Mesendoderm (in vitro differentiated cells): ENCODE measurements around the gene KNOP1.

Source experiments
- DNase-seq: peaks from one replicate; pipeline ENCODE4 v3.0.0; 2013
- H2AK5ac ChIP-seq: 2 replicates; pipeline ENCODE4 v1.6.1; 2013; ENCODE audit warnings: low read length, inconsistent platforms
- H2BK120ac ChIP-seq: 2 replicates; pipeline ENCODE4 v1.6.1; 2013; ENCODE audit warnings: low read depth, mild to moderate bottlenecking, low read length, moderate library complexity, mixed read lengths
- H2BK15ac ChIP-seq: replicated peaks from 2 replicates; pipeline ENCODE4 v1.6.1; 2013; ENCODE audit warnings: low read depth, mild to moderate bottlenecking, moderate library complexity
- H2BK5ac ChIP-seq: 2 replicates; pipeline ENCODE4 v1.6.1; 2013; ENCODE audit warnings: low read length, inconsistent platforms
- H3K18ac ChIP-seq: 2 replicates; pipeline ENCODE4 v1.6.1; 2013; ENCODE audit warnings: mild to moderate bottlenecking, low read length, mixed read lengths
- H3K23ac ChIP-seq: one replicate; pipeline ENCODE4 v1.6.1; 2013; ENCODE audit warnings: low read length
- H3K27ac ChIP-seq: 2 replicates; pipeline ENCODE4 v1.5.1; 2013; ENCODE audit warnings: low read depth, mild to moderate bottlenecking, inconsistent platforms, low read length, moderate library complexity
- H3K27me3 ChIP-seq: 2 replicates; pipeline ENCODE4 v1.6.1; 2013; ENCODE audit warnings: low read length, control low read depth, mild to moderate bottlenecking, inconsistent platforms; ENCODE audit not compliant: insufficient read depth, poor library complexity
- H3K36me3 ChIP-seq: 2 replicates; pipeline ENCODE4 v1.6.1; 2013; ENCODE audit warnings: low read length, inconsistent platforms; ENCODE audit not compliant: control insufficient read depth, insufficient read depth
- H3K4ac ChIP-seq: one replicate; pipeline ENCODE4 v1.6.1; 2013; ENCODE audit warnings: low read depth, mild to moderate bottlenecking, low read length, moderate library complexity
- H3K4me1 ChIP-seq: 2 replicates; pipeline ENCODE4 v1.6.1; 2013; ENCODE audit warnings: low read depth, low read length, inconsistent platforms; ENCODE audit not compliant: control insufficient read depth
- H3K4me2 ChIP-seq: 2 replicates; pipeline ENCODE4 v1.6.1; 2013; ENCODE audit warnings: low read length
- H3K4me3 ChIP-seq: 2 replicates; pipeline ENCODE4 v1.5.1; 2013; ENCODE audit warnings: mild to moderate bottlenecking, low read length
- H3K56ac ChIP-seq: one replicate; pipeline ENCODE4 v1.6.1; 2013; ENCODE audit warnings: low read length
- H3K79me1 ChIP-seq: 2 replicates; pipeline ENCODE4 v1.6.1; 2013; ENCODE audit warnings: low read length, inconsistent platforms
- H3K79me2 ChIP-seq: 2 replicates; pipeline ENCODE4 v1.6.1; 2013; ENCODE audit warnings: mild to moderate bottlenecking, low read length; ENCODE audit not compliant: control insufficient read depth, insufficient read depth
- H3K9ac ChIP-seq: 2 replicates; pipeline ENCODE4 v1.6.1; 2013; ENCODE audit warnings: low read length, inconsistent platforms
- H4K5ac ChIP-seq: one replicate; pipeline ENCODE4 v1.6.1; 2013; ENCODE audit warnings: low read length
- H4K8ac ChIP-seq: one replicate; pipeline ENCODE4 v1.6.1; 2013; ENCODE audit warnings: low read depth, mild to moderate bottlenecking, control low read depth, low read length, moderate library complexity
- whole genome bisulfite sequencing: extraction: QIAGEN DNeasy Blood & Tissue Kit; methylation state at CpG from one replicate; pipeline ENCODE4 v1.1.7; 2013; ENCODE audit warnings: low lambda C conversion rate, missing lambda C conversion rate; ENCODE audit not compliant: insufficient coverage; ENCODE audit errors: extremely low coverage; 5-methylcytosine and 5-hydroxymethylcytosine counted together

Gene KNOP1

DNA sequence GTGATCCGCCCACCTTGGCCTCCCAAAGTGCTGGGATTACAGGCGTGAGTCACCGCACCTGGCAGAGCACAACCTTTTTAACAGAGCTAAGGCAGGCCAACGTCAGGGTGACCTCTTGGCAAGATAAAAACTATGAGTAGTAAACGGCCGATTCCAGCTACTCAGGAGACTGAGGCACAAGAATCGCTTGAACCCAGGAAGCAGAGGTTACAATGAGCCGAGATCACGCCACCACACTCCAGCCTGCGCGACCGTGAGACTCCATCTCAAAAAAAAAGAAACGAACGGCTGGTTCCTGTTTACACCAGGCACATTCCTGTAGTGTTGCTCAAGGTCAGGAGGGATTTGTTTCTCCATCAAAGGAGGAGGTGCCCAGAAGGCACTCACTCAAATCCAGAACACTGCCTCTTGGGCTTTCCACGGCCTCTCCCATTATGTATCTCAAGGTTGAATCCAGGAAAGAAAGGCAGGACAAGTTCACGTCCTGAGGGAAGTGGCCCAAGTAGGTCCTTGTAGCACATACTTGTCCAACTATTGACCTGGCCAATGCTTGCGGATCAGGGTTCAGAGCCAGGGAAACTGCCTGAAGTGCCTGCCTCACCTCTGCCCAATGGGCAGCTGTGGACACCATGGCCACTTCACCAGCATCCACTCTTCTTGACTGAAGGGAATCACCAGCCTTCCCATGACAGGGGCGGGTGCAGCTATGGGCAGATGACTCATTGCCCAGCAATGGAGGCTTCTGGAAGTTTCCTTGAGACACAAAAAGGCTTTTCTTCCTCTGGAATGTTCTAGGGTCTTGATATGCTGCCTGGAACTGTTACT, 13.5 kb downstream of the KNOP1 start:
- H3K4me3 ChIP-seq, result no peak overlapping the region
- H3K27me3 ChIP-seq, result no peaks in the 10 kb centered on the region
- no peak overlapping the region for H3K4me2 ChIP-seq
- no peak overlapping the region for H3K4ac ChIP-seq
- H2AK5ac ChIP-seq, result no peak overlapping the region
- peaks cover 13% of the 10 kb centered on the region for H3K36me3 ChIP-seq
- H4K5ac ChIP-seq, result no peak overlapping the region
- WGBS, result no CpG with 5 or more reads among the region's 18 CpGs
- no peak overlapping the region for H2BK15ac ChIP-seq
- H3K79me1 ChIP-seq, result peaks cover 28% of the 10 kb centered on the region
- no peak overlapping the region for H2BK120ac ChIP-seq
- H3K23ac ChIP-seq, result no peak overlapping the region
- H2BK5ac ChIP-seq, result no peak overlapping the region
- no peak overlapping the region for H3K18ac ChIP-seq
- H3K4me1 ChIP-seq, result peaks cover 2% of the 10 kb centered on the region
- H3K56ac ChIP-seq, result no peak overlapping the region
- DNase-seq, result no peak
- H4K8ac ChIP-seq, result no peak overlapping the region
- peaks cover 23% of the 10 kb centered on the region for H3K79me2 ChIP-seq
- no peak overlapping the region for H3K27ac ChIP-seq
- H3K9ac ChIP-seq, result no peak overlapping the region

DNA sequence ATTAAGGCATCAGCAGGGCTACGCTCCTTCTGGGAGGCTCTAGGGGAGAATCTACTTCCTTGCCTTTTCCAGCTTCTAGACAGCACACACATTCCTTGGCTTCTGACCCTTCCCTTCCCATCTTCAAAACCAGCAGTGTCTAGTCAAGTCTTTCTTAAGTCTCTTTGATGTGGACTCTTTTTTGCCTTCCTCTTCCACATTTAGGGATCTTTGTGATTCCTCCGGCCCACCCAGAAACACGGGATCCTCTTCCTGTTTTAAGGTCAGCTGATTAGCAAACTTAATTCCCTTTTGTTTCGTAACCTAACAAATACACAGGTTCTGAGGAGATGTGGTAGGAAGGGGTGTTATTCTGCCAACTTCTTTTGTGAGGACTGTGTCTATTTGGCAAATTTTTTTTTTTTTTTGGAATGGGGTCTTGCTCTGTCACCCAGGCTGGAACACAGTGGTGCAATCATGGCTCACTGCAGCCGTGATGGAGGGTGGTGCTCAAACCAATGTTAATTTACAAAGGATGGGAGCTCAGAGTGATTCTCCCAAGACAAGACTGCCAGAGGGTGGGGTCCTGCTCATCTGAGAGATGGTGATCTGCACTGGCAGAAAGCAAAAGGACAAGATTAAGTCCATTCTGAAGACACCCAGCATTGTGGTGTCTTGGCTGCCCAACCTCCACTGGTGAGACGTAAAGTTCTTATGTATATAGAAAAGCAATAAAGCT, 14.7 kb downstream of the KNOP1 start:
- Histone ChIP-seq H4K8ac (no peak overlapping the region), H2BK5ac (no peak overlapping the region), H2BK120ac (no peak overlapping the region), H2BK15ac (no peak overlapping the region), H3K4me1 (peaks cover 2% of the 10 kb centered on the region), H3K27ac (no peak overlapping the region), H3K4ac (no peak overlapping the region), H3K9ac (no peak overlapping the region), H3K56ac (no peak overlapping the region), H3K23ac (no peak overlapping the region), H3K4me2 (no peak overlapping the region), H3K79me1 (peaks cover 21% of the 10 kb centered on the region), H3K36me3 (peaks cover 18% of the 10 kb centered on the region), H3K27me3 (no peaks in the 10 kb centered on the region), H3K4me3 (no peak overlapping the region), H3K79me2 (peaks cover 12% of the 10 kb centered on the region), H2AK5ac (no peak overlapping the region), H3K18ac (no peak overlapping the region), H4K5ac (no peak overlapping the region)
- DNase-seq, result no peak
- WGBS, result no CpG with 5 or more reads among the region's 6 CpGs

DNA sequence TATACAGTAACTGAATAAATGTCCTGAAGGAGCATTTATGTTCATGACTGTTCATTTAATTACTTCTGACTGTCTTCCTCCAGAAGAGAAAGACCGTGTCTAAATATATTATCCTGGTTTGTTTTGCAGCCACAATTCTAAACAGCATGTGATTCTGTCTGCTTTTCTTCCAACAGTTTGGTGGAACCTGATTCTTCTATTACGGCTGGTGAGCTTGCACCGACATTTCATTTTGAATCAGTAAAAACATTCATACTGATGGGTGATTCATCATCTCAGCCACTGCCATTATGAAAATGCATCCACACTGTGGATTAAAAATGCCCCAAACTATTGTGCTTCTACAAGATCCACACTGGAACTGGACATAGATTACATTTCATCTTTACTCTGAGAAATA, 16.9 kb downstream of the KNOP1 start:
- no peaks in the 10 kb centered on the region for H3K27me3 ChIP-seq
- no peak overlapping the region for H2BK15ac ChIP-seq
- H3K36me3 ChIP-seq, result peaks cover 17% of the 10 kb centered on the region
- H4K5ac ChIP-seq, result no peak overlapping the region
- H3K18ac ChIP-seq, result no peak overlapping the region
- H3K4me2 ChIP-seq, result no peak overlapping the region
- H3K4me3 ChIP-seq, result no peak overlapping the region
- H2BK5ac ChIP-seq, result no peak overlapping the region
- H2BK120ac ChIP-seq, result no peak overlapping the region
- no peak overlapping the region for H2AK5ac ChIP-seq
- no peak overlapping the region for H3K27ac ChIP-seq
- peaks cover 13% of the 10 kb centered on the region for H3K79me1 ChIP-seq
- H3K9ac ChIP-seq, result no peak overlapping the region
- H3K56ac ChIP-seq, result no peak overlapping the region
- WGBS, result no CpG with 5 or more reads among the region's 3 CpGs
- no peak overlapping the region for H3K4ac ChIP-seq
- H3K79me2 ChIP-seq, result peaks cover 2% of the 10 kb centered on the region
- no peaks in the 10 kb centered on the region for H3K4me1 ChIP-seq
- DNase-seq, result no peak
- no peak overlapping the region for H4K8ac ChIP-seq
- H3K23ac ChIP-seq, result no peak overlapping the region

DNA sequence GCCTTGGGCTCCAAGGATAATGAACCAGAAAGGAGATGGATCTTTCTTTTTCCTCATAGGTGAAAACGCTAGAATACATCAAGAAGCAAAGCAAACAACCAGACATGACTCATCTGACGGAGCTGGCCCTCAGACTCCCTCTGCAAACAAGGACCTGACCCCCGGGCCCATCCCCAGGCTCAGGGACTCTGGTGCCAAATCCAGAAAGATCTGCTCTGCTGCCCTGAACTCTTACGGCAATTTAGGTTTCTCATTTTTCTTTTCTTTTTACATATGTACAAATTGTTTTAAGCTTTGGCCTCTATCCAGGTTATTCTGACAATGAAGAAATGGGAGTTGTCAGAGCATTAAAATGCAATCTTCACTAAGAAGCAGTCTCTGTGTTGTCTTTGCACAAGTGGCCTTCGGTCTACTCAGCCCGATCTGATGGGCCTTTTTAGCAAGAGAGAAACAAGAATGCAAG, 17.7 kb downstream of the KNOP1 start:
- Histone ChIP-seq H3K36me3 (peaks cover 16% of the 10 kb centered on the region), H3K56ac (no peak overlapping the region), H2AK5ac (no peak overlapping the region), H3K9ac (no peak overlapping the region), H4K5ac (no peak overlapping the region), H3K23ac (no peak overlapping the region), H4K8ac (no peak overlapping the region), H3K27me3 (no peaks in the 10 kb centered on the region), H2BK5ac (no peak overlapping the region), H3K27ac (no peak overlapping the region), H2BK15ac (no peak overlapping the region), H3K79me1 (peaks cover 13% of the 10 kb centered on the region), H3K4ac (no peak overlapping the region), H3K4me2 (no peak overlapping the region), H3K4me1 (no peaks in the 10 kb centered on the region), H2BK120ac (no peak overlapping the region), H3K18ac (no peak overlapping the region), H3K79me2 (peaks cover 2% of the 10 kb centered on the region), H3K4me3 (no peak overlapping the region)
- DNase-seq, result no peak
- WGBS, result no CpG with 5 or more reads among the region's 6 CpGs

DNA sequence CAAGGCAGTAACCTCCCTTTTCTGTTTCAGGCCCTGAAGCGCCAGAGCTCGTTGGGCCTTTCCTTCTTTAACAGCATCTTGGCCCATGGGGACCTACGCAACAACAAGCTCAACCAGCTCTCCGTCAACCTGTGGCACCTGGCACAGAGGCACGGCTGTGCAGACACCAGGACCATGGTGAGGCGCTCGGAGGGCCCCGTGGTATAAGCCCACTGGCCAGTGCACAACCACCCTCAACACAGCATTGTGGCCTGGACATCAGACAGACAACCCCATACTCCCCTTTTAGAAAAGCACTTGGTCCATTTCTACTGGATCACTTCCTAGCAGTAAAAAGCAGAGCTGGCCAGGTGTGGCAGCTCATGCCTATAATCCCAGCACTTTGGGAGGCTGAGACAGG, 18.6 kb downstream of the KNOP1 start:
- no peak overlapping the region for H2AK5ac ChIP-seq
- H4K8ac ChIP-seq, result no peak overlapping the region
- H3K56ac ChIP-seq, result no peak overlapping the region
- no peak overlapping the region for H3K9ac ChIP-seq
- no peak overlapping the region for H3K23ac ChIP-seq
- no peak overlapping the region for H3K4me2 ChIP-seq
- H2BK120ac ChIP-seq, result no peak overlapping the region
- WGBS, result no CpG with 5 or more reads among the region's 8 CpGs
- peaks cover 5% of the 10 kb centered on the region for H3K79me1 ChIP-seq
- no peaks in the 10 kb centered on the region for H3K27me3 ChIP-seq
- no peak overlapping the region for H3K18ac ChIP-seq
- H3K4me1 ChIP-seq, result no peaks in the 10 kb centered on the region
- no peak overlapping the region for H3K4me3 ChIP-seq
- H2BK5ac ChIP-seq, result no peak overlapping the region
- peaks cover 8% of the 10 kb centered on the region for H3K36me3 ChIP-seq
- H3K4ac ChIP-seq, result no peak overlapping the region
- H3K79me2 ChIP-seq, result peaks cover under 1% of the 10 kb centered on the region
- H4K5ac ChIP-seq, result no peak overlapping the region
- no peak overlapping the region for H2BK15ac ChIP-seq
- DNase-seq, result no peak
- H3K27ac ChIP-seq, result no peak overlapping the region
